Effector CD8-positive, alpha-beta T cell (primary cell): ENCODE data around the gene TRIM36.

ENCODE experiments used
- DNase-seq: peaks from one replicate; lab custom pipeline; 2025; lab: John Stamatoyannopoulos, UW

Gene TRIM36

DNA sequence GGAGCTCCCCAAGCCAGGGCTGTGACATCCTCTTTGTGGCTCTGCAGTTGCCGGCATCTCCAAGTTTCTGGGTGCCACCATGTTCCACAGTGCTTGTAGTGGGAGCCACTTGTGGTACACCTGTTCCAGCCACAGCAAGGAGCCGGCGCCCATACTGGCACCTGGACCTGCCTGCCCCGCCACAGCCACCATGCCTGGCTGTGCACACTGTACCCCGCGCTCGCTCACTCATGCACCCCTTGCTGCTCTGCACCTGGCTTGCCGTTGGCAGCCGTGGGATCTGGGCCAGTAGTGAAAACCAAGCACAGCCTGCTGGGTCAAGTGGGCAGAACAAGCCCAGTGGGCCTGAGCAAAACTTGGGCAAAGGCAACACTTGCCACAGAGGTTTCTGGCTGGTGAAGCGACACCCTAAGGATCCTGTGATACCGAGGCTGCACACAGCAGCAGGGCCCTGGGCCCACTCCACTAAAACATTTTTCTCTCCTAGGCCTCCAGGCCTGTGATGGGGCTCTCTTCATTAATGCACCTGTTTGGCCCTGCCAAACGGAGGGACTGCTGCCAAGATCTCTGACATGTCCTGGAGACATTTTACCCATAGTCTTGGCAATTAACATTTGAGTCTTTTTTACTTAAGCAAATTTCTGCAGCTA is 2.8 kb downstream of the TRIM36 start:
- no peak for DNase-seq

DNA sequence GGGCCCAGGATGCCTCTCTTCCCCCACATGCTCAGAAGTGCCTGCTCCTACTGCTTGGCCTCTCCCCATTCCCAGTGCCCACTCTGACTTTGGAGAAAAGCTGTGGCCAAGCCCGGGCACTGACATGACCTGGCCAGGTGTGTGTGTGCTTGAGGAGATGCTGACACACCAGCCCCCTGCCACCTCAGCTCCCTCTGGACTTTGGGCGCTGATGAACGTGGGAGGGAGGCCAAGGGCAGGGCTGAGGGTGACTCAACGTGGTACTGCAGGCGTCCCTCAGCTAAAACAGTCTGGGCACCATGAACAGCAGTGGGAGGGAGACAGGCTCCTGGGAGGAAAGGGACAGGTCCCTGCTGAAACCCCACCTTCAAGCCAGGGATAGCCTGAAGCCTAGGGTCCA is 3.9 kb downstream of the TRIM36 start:
- no peak for DNase-seq

DNA sequence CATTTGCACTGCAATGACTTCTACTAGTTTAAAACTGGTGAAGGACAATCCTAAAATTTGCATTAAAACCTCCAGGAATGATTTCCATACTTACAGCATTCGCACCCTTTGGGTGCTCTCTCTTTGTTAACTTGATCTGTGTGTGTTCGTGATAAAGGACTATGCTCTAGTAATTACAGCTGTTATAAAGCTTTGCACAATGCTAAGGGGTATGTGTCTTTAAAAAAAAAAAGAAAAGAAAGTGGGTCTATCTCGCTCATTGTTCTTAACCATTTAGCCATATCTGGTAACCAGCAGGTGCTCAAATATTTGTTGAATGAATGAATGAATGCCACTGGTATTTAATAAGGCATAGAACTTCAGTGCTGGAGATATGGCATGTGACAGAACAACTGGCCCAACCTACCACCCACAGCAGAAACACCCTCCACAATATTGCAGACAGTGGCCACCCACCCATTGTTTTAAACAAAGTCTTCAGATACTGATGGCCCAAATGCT is 8.7 kb downstream of the TRIM36 start:
- no peak for DNase-seq

DNA sequence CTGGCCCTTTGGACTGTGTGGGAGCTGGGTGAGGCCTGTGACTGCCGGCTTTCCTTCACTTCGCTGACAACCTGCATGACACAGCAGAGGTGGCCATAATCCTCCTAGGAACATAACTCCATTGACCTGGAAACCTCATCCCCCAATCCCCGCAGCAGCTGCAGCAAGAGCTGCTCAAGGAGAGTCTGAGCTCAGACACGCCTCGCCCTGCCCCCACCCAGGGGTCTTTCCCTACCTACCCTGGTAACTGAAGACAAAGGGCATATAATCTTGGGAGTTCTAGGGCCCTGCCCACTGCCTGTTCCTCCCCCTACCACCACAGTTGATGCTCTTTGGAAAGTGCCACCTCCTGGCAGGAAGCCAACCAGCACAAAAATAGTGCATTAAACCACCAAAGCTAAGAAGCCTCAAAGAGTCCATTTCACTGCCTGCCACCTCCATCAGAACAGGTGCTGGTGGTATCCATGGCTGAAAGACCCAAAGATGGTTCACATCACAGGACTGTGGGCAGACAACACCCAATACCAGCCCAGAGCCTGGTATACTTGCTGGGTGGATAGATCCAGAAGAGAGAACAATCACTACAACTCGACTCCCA is 18.4 kb downstream of the TRIM36 start:
- DNase-seq: no peak

DNA sequence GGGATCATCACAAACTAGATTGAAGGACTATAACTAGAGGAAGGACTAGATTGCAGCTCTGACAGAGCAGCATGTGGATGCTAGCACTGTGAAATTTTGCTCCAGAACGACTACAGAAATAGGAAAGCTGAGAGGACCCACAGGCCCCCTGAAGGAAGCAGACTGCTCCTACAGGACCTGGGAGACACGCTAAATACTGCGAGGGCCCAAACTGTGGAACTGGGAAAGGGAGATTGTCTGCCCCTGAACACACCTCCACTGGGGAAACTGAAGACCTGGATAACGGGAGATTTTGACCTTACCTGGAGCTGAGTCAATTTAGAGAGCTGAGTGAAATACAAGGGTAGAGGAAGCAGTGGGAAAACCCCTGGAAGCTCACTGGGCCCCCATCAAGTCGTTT is 19.2 kb downstream of the TRIM36 start:
- no peak for DNase-seq

DNA sequence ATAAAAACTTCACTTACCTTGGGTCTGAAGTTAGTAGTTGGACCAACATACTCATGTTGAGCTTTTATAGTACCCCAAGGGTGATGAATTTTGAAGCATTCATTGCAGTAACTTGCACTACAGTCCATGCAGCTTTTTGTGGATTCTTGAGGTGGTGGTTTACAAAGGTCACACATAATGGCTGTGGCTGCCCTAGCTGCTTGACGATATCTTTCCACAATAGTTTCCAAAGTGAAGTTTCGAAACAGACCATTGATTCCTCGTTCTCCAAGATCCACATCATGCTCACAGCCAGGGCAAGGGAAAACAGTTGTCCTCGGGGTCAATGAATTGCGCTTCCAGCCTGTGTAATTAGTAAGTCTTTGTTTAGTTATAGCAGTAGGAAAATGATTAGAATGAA is 22.7 kb downstream of the TRIM36 start:
- no peak for DNase-seq

DNA sequence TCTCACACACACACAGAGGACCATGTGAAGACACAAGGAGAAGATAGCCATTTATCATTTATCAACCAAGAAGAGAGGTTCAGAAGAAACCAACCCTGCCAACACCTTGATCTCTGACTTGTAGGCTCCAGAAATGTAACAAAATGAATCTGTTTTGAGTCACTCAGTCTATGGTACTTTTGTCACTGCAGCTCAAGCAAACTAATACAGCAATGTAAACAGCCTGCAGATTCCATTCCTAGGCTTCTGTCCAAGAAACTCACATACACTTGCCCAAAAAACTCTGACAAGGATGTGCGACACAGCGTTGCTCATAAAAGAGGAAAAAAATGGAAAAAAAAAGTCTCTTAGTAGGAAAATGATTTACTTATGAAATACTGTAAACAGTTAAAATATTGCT is 33.4 kb downstream of the TRIM36 start:
- no peak for DNase-seq

DNA sequence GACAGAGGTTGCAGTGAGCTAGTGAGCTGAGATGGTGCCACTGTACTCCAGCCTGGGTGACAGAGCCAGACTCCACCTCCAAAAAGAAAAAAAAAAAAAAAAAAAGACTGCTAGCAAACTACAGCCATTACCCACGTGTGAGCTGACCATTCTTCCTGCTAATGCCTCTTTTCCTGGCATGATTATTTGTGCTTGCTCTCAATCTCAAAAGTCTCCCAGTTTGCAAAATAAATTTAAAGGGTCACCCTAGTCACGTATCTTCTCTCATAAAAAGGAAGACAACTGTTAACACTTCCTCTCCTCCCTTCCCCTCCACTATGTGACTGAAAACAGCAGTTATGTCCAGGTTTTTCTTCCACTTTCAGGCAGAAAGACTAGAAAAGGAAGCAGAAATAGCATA is 37.2 kb downstream of the TRIM36 start:
- DNase-seq: no peak

DNA sequence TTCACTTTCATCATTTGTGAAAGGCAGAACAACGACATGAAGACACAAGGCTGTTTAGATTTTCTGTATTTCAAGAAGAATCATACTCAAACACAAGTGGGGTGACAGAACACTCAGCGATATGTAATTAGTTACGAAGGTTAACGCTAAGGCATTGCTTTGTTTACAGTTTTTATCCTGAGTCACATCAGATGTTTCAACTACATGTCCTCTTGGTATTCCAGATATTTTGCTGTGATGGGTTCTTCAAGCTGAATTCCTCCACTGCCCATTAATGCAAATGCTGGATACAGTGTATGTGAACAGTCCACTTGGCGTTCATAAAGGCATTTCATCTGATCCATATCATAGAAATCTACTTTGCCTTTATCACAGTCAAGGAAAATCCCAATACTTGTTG is 43.4 kb downstream of the TRIM36 start:
- DNase-seq: no peak

DNA sequence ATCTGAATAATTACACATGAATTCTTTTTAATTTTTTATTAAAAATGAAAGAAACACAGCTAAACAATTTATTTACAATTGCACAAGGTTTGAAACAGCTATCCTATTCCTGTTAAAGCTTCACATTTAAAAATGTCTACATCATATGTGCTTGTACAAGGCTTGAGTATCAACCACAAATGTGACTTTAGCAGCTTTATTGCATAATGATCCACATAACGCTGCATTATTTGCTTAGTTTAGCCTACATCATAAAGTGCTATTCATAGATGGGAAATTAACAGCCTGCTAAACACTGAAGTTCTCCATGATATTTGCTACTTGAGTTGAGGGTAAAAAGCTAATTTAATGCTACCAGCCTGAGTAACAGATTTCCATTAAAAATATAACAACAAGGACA is 45.0 kb downstream of the TRIM36 start:
- DNase-seq: no peak

DNA sequence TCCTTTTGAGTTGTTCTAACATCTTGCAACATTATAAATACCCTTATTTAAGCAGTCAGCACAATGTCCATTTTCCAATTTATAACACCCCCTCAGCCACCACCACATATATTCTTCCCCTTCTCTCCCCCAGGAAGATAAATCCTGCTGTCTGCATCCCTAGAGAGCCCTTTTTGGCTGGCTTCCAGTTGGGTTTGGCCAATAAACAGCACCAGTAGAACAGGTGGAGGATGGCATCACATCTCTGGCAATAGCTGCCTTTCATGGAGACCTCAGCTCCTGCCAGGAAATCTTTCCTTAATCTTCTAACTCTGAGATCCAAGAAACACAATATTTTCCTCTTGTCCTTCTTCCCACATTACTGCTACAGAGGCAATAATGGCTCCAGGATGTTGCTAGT is 53.7 kb downstream of the TRIM36 start:
- DNase-seq: no peak

DNA sequence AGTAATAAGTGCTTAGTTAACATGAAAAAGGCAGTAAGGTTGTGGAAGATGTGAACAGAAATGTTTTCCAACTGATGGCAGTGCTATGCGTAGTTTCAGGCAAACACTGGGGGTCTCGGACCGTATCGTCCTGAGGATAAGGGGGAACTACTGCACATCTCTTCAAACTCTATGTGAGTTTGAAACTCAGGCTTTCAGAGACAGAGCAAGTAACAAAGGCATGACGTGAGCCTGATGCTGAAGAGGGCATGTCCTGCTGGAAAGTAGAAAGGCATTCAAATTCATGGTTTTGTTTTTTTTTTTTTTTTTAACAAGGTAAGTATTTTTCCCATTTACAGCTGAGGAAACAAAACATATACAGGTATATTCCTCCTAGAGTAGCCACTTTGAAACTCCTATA is 59.9 kb downstream of the TRIM36 start:
- DNase-seq: no peak

DNA sequence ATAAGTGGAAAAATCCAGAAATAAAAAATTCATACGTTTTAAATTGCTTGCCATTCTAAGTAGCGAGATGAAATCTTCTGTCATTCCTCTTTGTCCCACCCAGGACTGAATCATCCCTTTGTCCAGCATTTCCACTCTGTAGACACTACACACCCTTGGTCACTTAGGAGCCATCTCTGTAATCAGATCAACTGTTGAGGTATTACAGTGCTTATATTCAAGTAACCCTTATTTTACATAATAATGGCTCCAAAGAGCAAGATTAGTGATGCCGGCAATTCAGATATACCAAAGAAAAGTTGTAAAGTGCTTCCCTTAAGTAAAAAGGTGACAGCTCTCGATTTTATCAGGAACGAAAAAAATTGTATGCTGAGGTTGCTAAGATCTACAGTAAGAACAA is 60.4 kb downstream of the TRIM36 start:
- no peak for DNase-seq

DNA sequence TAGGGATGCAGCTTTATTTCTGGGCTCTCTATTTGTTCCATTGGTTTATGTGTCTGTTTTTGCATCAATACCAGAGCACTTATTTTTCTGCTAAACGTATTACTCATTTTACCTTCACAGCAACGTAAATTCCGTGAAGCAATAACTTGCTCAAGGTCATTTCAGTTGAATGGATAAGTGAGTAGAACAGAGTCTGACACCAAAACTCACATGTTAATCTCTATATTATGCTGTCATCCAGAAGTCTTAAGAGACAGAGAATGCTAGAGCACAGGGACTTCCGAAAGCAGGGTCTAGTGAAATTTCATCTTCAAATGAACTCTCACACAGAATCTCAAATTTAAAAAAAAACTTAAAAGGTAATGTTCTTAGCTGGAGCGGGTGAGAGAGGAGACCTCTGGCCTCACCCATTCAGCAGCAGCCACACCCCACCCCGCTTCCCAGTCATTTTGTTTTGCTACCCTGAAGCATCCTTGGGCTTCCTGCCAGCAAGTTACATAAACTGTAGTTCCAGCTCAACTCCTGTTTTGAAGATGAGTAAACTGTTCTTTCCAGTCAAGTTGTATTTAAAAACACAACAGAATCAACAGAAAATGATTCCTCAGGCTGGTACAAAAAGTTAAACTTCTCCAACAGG is 69.3 kb downstream of the TRIM36 start:
- DNase-seq: no peak

DNA sequence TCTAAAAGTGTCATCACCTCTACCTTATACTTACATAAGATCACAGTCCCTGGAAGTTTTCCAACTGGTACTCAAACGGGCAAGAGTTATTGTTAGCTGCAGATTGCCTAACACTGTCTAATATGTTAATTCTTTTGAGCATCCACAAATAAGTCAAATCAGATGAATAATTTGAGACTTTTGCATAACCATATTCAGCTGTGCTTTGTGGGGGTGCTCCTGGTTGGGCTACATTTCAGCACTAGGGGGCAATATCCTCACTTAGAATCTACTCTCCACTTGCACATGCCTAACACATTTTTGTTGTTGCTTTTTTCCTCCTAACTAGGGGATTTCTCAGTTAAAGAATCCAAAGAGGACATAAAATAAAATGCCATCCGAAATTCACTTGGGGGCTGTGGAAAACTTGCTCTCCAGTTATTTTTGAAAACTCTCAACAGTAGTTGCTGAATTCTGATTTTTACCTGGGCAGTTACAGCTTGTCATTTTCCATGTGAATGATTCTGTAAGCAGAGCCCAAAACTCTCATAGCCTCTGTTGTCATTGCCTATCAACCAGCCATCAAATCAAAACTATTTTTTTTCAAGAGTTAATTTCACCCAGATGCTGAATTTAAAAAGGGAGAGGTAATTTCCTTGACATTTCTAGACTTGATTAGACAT is 71.5 kb downstream of the TRIM36 start:
- no peak for DNase-seq

DNA sequence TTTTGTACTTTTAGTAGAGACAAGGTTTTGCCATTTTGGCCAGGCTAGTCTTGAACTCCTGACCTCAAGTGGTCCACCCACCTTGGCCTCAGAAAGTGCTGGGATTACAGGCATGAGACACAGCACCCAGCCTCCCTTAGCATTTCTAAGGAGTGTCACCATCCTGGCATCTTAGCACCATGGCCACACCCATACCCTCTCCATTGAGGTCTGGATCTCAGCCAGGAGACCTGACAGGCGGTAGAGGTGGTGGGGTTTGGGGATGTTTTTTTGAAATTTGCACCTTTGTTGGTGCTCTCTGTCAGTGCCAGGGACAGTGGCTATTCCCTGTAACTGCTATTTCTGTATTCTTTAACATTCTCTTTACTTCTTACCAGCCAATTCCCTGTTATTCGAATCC is 72.5 kb downstream of the TRIM36 start:
- no peak for DNase-seq

DNA sequence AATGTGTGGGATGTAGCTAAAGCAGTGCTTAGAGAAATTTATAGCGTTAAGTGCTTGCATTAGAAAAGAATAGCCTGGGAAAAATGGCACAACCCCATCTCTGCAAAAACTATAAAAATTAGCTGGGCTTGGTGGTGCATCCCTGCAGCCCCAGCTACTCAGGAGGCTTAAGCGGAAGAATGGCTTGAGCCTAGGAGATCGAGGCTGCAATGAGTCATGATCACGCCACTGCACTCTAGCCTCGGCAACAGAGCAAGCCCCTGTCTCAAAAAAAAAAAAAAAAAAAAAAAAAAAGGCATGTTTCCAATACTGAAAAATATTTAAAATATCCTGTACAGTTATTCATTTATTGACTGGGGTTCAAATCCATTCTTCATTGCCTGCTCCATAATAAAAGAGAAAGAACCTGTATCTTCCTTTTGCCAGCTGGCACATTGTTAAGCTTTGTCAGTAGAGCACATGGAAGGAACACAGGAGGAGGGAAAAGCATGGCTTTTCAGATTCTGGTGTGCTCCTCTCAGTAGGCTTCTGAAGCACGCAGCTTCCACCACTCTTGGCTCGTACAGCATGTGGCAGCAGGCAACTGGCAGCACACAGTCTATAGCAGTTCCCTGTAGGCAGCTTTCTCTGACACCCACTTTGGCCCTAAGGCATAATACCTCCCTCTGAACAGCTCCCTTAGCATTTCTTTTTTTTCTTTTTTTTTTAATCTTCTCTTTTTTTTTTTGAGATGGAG is 73.5 kb downstream of the TRIM36 start:
- DNase-seq: no peak

DNA sequence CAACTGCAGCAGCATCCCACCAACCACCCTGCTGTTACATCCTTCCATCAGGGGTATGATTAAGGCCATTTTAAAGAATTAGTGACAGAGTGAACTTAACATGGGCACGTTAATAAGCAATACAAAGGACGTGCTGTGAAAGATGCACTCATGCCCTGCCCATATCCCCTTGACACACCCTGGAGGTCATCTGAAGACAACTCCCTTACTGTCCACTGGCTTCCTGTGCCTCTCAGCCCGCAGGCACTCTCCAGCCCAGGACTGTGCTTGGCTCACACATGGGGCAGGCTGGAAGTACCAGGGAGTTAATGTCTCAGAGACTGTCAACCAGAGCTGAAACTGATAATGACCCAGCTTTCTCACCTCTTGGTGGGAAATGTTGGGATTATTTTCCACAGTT is 81.8 kb downstream of the TRIM36 start:
- DNase-seq: no peak

DNA sequence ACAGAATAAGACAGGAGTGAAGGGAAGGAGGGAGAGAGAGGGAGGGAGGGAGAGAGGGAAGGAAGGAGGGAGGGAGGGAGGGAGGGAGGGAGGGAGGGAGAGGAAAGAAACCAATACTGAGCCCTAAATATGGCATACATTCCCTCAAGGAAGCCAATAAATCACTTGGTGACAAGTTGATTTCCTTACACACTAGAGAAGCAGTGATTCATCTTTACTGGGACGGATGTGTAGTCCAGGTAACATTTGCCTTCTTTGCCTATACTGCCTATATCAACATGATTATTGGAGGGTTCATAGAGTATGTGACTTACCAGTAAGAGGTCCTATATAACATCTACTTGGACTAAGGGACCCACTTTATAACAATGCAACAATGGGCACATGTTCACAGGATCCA is 83.2 kb downstream of the TRIM36 start:
- no peak for DNase-seq

DNA sequence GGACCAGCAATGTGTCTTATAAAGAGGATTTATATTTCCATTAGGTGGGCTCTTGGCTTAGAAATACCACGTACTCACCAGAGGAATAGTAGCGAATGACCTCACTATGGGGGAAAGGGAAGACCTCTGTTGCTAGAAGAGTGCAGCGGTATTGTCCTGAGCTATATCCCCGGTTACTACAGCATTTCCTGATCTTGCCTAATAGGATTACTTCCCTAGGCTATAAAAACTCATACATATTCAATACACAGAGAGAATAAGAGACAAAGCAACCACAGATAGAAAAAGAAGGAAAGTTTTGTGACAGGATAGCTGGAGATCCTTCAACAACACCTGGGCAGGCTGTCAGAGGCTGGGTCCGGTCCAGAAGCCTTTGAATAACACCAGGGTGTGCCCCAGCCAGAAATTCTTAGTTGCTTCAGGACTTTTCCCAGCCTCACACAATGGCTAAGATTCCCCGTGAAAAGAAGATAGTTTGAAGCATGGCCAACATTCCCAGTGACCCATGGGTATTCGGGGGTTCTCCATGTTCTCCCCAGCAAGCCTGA is 85.4 kb downstream of the TRIM36 start:
- DNase-seq: no peak

DNA sequence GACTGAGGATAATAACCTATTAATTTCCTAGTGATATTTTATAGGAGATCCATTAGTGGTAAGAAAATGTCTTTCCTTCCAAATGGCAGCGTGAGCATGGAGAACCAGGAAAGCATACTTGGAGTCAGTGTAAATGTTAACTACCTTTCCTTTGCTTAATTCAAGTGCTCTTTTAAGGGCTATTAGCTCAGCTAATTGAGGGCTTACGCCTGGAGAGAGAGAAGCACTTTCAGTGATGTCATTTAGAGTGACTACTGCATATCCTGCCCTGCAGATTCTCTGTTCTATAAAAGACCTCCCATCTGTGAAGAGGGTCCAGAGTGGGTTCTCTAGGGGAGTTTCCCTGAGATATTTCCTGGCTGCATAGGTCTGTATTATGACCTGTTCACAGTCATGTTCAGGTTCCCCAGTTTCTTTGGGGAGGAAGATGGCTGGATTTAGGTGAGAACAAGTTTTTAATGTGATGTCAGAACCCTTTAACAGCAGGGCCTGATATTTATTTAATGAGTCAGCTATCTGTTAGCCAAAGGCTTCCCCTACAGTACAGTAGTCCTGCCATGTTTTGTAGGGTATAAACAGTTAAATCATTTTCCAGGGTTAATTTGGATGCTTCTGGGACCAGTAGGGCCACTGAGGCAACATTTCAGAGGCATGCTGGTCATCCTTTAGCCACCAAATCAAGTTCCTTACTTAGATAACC is 89.6 kb downstream of the TRIM36 start:
- no peak for DNase-seq
